PC-3 (cell line): ENCODE data around the gene TAF1B. TPM values are rescaled to one million over a fixed set of nuclear protein-coding genes. Genes with fewer than 3 reads are reported as not detected.
A peak's percentile ranks its signal among the peaks of the same experiment; 100 is the strongest.

Experiments
- ATAC-seq: fragments of 200-7000 bp; cut with Tn5 transposase; 2 replicates; pipeline ENCODE4 v1.9.1; 2020; ENCODE audit warnings: mild to moderate bottlenecking, moderate library complexity
- BruUV-seq: library from RNA; stranded (reverse); fragments of 400-500 nt; replicated peaks from 2 replicates; lab custom pipeline; 2021; lab: Mats Ljungman, UMichigan
- CTCF ChIA-PET: fragments of 300-600 bp; sonication (Branson Sonifier 250); formaldehyde crosslinking; loops from one replicate; lab custom pipeline; 2022; ENCODE audit warnings: antibody characterized with exemption; lab: Charles Lee
- POLR2A ChIA-PET: fragments of 300-600 bp; sonication (Branson Sonifier 250); formaldehyde crosslinking; loops from one replicate; lab custom pipeline; 2022; ENCODE audit warnings: antibody characterized with exemption; ENCODE audit not compliant: unreplicated experiment; lab: Charles Lee
- DNase-seq: peaks from one replicate; pipeline ENCODE4 v3.0.0-alpha.2; 2015
- H2AFZ ChIP-seq: fragments of 300-600 bp; sonication (generic); 2 replicates; pipeline ENCODE4 v1.6.0; 2016; ENCODE audit warnings: antibody characterized with exemption, low read length
- H3F3A ChIP-seq: fragments of 300-600 bp; sonication (generic); one replicate; pipeline ENCODE4 v1.6.0; 2017; ENCODE audit warnings: antibody characterized with exemption, low read length, control low read depth, mild to moderate bottlenecking; ENCODE audit not compliant: unreplicated experiment
- H3K27ac ChIP-seq: fragments of 300-600 bp; sonication (generic); 2 replicates; pipeline ENCODE4 v1.5.1; 2016; ENCODE audit warnings: mild to moderate bottlenecking, low read length
- H3K27me3 ChIP-seq: fragments of 300-600 bp; sonication (generic); 2 replicates; pipeline ENCODE4 v1.6.1; 2016; ENCODE audit warnings: low read length, mixed read lengths
- H3K36me3 ChIP-seq: fragments of 300-600 bp; sonication (generic); 2 replicates; pipeline ENCODE4 v1.6.1; 2016; ENCODE audit warnings: low read depth, mixed run types, low read length, mixed read lengths
- H3K4me1 ChIP-seq: fragments of 300-600 bp; sonication (generic); 2 replicates; pipeline ENCODE4 v1.5.1; 2016; ENCODE audit warnings: low read length; ENCODE audit not compliant: insufficient read depth
- H3K4me2 ChIP-seq: fragments of 300-600 bp; sonication (generic); 2 replicates; pipeline ENCODE4 v1.6.0; 2016; ENCODE audit warnings: low read length
- H3K4me3 ChIP-seq: fragments of 300-600 bp; sonication (generic); 2 replicates; pipeline ENCODE4 v1.5.1; 2016; ENCODE audit warnings: mild to moderate bottlenecking, low read length, mixed read lengths
- H3K79me2 ChIP-seq: fragments of 300-600 bp; sonication (generic); 2 replicates; pipeline ENCODE4 v1.6.1; 2017; ENCODE audit warnings: low read length, mixed read lengths
- H3K9ac ChIP-seq: fragments of 300-600 bp; sonication (generic); 2 replicates; pipeline ENCODE4 v1.6.0; 2016; ENCODE audit warnings: mild to moderate bottlenecking, low read length
- H3K9me2 ChIP-seq: fragments of 300-600 bp; sonication (generic); replicated peaks from 2 replicates; pipeline ENCODE4 v1.6.1; 2016; ENCODE audit warnings: mixed run types, low read length, mixed read lengths
- H3K9me3 ChIP-seq: fragments of 300-600 bp; sonication (generic); 2 replicates; pipeline ENCODE4 v1.6.1; 2016; ENCODE audit warnings: low read length, mixed read lengths
- H4K20me1 ChIP-seq: fragments of 300-600 bp; sonication (generic); 2 replicates; pipeline ENCODE4 v1.6.1; 2016; ENCODE audit warnings: low read length, mixed read lengths
- CTCF ChIP-seq: fragments of 300-600 bp; sonication (generic); conservative IDR thresholded peaks from 2 replicates; pipeline ENCODE4 v1.5.1; 2017; ENCODE audit warnings: antibody characterized with exemption, low read depth, mild to moderate bottlenecking, low read length
- EZH2 ChIP-seq: fragments of 300-600 bp; sonication (generic); IDR thresholded peaks from one replicate; pipeline ENCODE4 v1.6.1; 2017; ENCODE audit warnings: antibody characterized with exemption, mild to moderate bottlenecking, low read length; ENCODE audit not compliant: unreplicated experiment
- EZH2phosphoT487 ChIP-seq: fragments of 300-600 bp; sonication (generic); IDR thresholded peaks from 2 replicates; pipeline ENCODE4 v1.6.1; 2018; ENCODE audit warnings: mild to moderate bottlenecking, antibody characterized with exemption, low read length, borderline replicate concordance
- intact Hi-C: fragments of 100-400 bp; cut with micrococcal nuclease; formaldehyde crosslinking; loops from 2 replicates; pipeline ENCODE4 v1.9.0; 2023
- total RNA-seq: library from RNA; depleted of rRNA; stranded (reverse); fragments of >200 nt; gene quantifications from 2 replicates; pipeline ENCODE4 v1.2.3, GENCODE V29; 2014

TAF1B gene
- total RNA-seq, 1 experiment from 2014 or later: 39.5 TPM

GRCh38 chr2:9811216-9811615 is 32.1 kb upstream of the TAF1B start:
- Histone ChIP-seq H3K9ac (no peak overlapping the region), H4K20me1 (no peaks in the 10 kb centered on the region), H3F3A (no peaks in the 10 kb centered on the region), H3K4me2 (no peak overlapping the region), H3K27ac (peak overlapping the region; percentile 44; the same call in 1 of the 2 replicates), H3K36me3 (no peaks in the 10 kb centered on the region), H3K79me2 (no peaks in the 10 kb centered on the region), H3K4me3 (no peak overlapping the region), H3K4me1 (peaks cover 44% of the 10 kb centered on the region), H3K27me3 (no peaks in the 10 kb centered on the region), H3K9me2 (no peaks in the 10 kb centered on the region), H3K9me3 (no peaks in the 10 kb centered on the region), H2AFZ (no peak overlapping the region)
- intact Hi-C loops: no loop called here
- CTCF ChIA-PET: no interaction called here
- ATAC-seq (no peak), DNase-seq (no peak)
- TF ChIP-seq EZH2phosphoT487 (no peak), CTCF (no peak), EZH2 (no peak)
- POLR2A ChIA-PET: no interaction called here
- no TSS peak for BruUV-seq

GRCh38 chr2:9811679-9812511 is 31.4 kb upstream of the TAF1B start:
- ATAC-seq (no peak), DNase-seq (no peak)
- BruUV-seq: no TSS peak
- peaks cover 44% of the 10 kb centered on the region for H3K4me1 ChIP-seq
- H3K4me3 ChIP-seq: no peak overlapping the region
- H3K4me2 ChIP-seq: 0 out of 2 replicates have a peak overlapping the region, but pooled peaks have one; percentile 8
- no peak overlapping the region for H2AFZ ChIP-seq
- H3K27ac ChIP-seq: peak overlapping the region; percentile 44
- intact Hi-C loops: no loop called here
- H3K27me3 ChIP-seq: no peaks in the 10 kb centered on the region
- ChIA-PET POLR2A (no interaction called here), CTCF (no interaction called here)
- H3F3A ChIP-seq: no peaks in the 10 kb centered on the region
- no peaks in the 10 kb centered on the region for H3K9me3 ChIP-seq
- no peaks in the 10 kb centered on the region for H4K20me1 ChIP-seq
- H3K9ac ChIP-seq: 0 out of 2 replicates have a peak overlapping the region, but pooled peaks have one; percentile 19
- no peaks in the 10 kb centered on the region for H3K9me2 ChIP-seq
- no peaks in the 10 kb centered on the region for H3K79me2 ChIP-seq
- no peaks in the 10 kb centered on the region for H3K36me3 ChIP-seq
- TF ChIP-seq EZH2phosphoT487: no peak
- no peak for TF ChIP-seq CTCF
- TF ChIP-seq EZH2: no peak

- no peak overlapping the region for H3K4me2 ChIP-seq
- H3K4me1 ChIP-seq: peaks cover 43% of the 10 kb centered on the region
- H3F3A ChIP-seq: no peaks in the 10 kb centered on the region
- no peak for ATAC-seq
- no peak overlapping the region for H3K9ac ChIP-seq
- no peak overlapping the region for H3K27ac ChIP-seq
- CTCF ChIA-PET: interaction anchor here (0.6 to 1.5 kb wide), 3 partner anchors 12 to 101 kb away, joined by 3 to 7 read pairs (median 5); no protein-coding TSS in a partner anchor
- intact Hi-C loops: no loop called here
- no peak overlapping the region for H3K4me3 ChIP-seq
- POLR2A ChIA-PET: no interaction called here
- H2AFZ ChIP-seq: no peak overlapping the region
- no peaks in the 10 kb centered on the region for H3K27me3 ChIP-seq
- no peaks in the 10 kb centered on the region for H3K9me3 ChIP-seq
- no peaks in the 10 kb centered on the region for H3K36me3 ChIP-seq
- no peaks in the 10 kb centered on the region for H3K9me2 ChIP-seq
- no peaks in the 10 kb centered on the region for H3K79me2 ChIP-seq
- BruUV-seq: no TSS peak
- DNase-seq: no peak
- H4K20me1 ChIP-seq: no peaks in the 10 kb centered on the region
- TF ChIP-seq EZH2phosphoT487 (no peak), EZH2 (no peak), CTCF (no peak)
These were observed 30.3 kb upstream of the TAF1B start for GRCh38 chr2:9812945-9813311.
